HG03045 (cell line): ENCODE data around the gene IQCF5.
"Not testable (repeated sequence)": the region's sequence is repeated elsewhere in the genome, so short reads cannot be mapped to it uniquely, and the experiment has no call there.

Source experiments
- ATAC-seq: cut with Tn5 transposase; IDR thresholded peaks from one replicate; pipeline ENCODE4 v1.9.1; 2021; ENCODE audit warnings: mild to moderate bottlenecking, moderate library complexity; ENCODE audit not compliant: unreplicated experiment

The IQCF5 gene

GRCh38 chr3:51869304-51869703 is 6.1 kb downstream of the IQCF5 start:
- no peak for ATAC-seq

GRCh38 chr3:51868896-51869295 is 6.5 kb downstream of the IQCF5 start:
- not testable (repeated sequence) for ATAC-seq

- no peak for ATAC-seq
These were observed 12.5 kb downstream of the IQCF5 start for GRCh38 chr3:51862886-51863285.

GRCh38 chr3:51860703-51861665 is 14.4 kb downstream of the IQCF5 start, which contains the start of gene IQCF2:
IQCF2 (plus strand) TSS chr3:51861615; CDS start chr3:51861667, 52 bp downstream.
- no peak for ATAC-seq

- not testable (repeated sequence) for ATAC-seq
These were observed 20.0 kb downstream of the IQCF5 start for GRCh38 chr3:51855411-51855810.

GRCh38 chr3:51845129-51845528 is 30.3 kb downstream of the IQCF5 start:
- no peak for ATAC-seq

- ATAC-seq, result no peak
These were observed 38.8 kb downstream of the IQCF5 start for GRCh38 chr3:51836606-51837005.

- no peak for ATAC-seq
These were observed 44.5 kb downstream of the IQCF5 start for GRCh38 chr3:51830836-51831385.

GRCh38 chr3:51830345-51830744 is 45.1 kb downstream of the IQCF5 start:
- no peak for ATAC-seq

- no peak for ATAC-seq
These were observed 47.1 kb downstream of the IQCF5 start for GRCh38 chr3:51828297-51828696.
